ENCODE results near the gene SORL1. TPM values are rescaled to one million over a fixed set of nuclear protein-coding genes. Genes with fewer than 3 reads are reported as not detected.

Gene SORL1
- total RNA-seq, 1 experiment from 2014 or later: 4.5 TPM

DNA sequence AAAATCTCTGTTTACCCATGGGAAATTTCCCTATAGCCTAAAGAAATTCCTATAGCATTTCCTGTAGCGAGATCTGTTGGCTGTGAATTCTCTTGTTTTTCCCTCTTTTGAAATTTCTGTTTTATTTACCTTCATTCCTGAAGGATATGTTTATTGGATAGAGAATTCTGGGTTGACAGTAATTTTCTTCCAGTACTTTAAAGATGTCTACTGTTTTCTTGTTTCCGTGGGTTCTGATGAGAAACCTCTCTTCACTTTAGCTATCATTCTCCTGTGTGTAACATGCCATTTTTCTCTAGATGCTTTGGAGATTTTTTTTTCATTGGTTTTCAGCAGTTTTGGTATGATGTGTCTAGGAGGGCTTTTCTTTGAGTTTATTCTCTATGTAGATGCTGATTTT is 78.1 kb downstream of the SORL1 start:
- DNase-seq (ENCODE audit: extremely low read depth, low read depth): no peak

DNA sequence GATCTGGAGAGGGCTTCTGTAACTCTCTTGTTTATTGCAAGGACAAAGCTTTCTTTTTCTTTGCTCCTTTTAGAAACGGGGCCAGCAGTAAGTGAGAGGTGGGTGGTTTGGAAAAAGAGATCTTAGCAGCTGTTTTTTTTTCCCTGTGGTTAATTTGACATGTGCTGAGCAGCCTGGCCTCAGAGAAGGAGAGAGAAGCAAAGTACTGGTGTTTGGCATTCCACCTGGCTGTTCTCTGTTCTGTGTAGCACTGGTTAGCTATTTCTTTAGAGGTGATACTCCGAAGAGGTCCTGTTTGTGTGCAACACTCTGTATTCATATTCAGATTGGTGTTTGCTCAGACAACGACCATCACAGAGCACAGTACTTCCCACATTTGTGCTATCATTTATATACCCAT is 81.5 kb downstream of the SORL1 start:
- DNase-seq (ENCODE audit: extremely low read depth, low read depth): no peak

DNA sequence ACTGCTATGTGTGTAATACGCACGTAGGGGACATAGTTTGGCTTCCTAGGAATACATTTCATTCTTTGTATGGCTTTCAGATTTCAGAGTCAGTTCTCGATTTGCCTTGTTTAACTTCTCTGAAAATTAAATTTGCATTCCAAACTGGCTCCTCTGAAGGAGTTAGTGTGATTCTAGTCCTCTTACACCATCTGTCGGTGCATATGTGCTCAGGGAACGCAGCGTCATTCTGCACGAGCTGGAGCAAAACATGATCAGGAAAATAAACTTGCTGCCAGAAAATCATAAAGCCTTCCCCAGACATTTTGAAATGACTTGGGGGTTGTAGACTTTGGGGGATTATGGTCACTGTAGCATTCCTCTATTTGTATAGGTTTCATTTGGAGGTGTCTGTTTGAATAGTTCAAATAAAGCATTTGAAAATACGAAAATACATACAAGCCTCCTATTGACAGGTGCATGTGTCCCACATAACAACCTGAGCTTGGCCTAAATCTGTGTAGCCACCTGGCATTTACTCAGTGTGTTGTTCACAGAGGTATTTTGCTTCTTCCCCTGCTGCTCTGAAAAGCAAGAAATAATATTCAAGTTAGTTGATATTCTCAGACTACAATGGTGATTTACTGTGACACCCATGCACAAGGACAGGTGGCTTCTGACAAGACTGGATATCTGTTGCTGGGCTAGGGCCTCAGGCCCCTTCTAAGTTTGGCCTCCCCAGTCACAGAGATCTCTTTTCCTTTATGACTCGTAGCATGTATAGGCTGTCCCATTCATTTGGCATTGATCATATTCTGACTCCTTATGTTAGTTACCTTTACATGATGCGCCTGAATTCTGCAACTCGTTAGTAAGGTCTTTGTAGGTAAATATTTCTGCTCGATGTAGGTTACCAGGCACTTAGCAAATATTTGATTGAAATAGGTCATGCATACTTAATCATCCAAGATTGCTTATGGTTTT is 82.3 kb downstream of the SORL1 start:
- no peak for DNase-seq (ENCODE audit: extremely low read depth, low read depth)

DNA sequence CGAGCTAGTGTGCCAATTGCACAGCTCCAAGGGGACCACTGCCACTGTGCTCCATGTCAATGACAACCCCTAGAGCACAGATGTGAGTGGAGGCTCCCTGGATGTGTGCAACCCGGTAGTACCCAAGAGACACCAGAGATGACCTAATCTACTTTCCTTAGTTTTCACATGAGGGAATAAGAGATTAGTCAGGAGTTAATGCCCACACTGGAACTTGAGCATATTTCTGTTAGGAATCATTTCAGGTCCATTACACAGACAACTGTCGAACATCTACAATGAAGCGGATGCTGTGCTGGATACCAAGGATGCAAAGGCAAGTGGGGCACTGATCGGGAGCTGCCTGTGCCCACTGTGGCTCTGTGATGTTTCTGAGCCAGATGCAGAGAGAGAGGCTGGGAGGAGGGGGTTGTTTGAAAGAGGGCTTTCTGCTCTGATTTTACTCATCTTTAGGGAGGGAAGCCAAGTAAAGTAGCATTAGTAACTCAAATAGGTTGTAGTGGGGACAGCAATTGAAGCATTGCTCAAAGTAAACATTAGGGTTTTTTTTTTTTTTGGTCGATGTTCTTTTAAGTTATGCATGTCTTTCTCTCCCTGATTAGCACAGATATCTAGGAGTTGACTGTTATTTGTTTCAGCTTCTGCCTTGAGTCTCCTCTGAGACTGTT is 83.1 kb downstream of the SORL1 start:
- no peak for DNase-seq (ENCODE audit: extremely low read depth, low read depth)

DNA sequence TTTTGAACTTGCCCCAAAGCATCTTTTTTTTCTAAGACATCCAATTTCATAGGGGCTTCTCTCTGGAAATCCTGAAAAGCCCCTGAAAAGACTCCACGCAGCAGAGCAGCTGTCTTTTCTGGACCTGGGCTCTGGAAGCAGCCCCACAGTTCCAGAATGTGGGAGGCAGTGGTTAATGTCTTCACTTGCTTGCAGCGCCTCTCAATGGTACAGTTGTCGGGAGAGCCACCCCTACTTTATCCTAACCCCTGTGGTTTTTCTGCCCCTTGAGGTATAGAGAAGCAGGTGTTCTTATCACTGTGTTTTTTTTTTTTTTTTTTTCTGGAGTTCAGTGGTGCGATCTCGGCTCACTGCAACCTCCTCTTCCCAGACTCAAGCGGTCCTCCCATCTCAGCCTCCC is 84.0 kb downstream of the SORL1 start:
- no peak for DNase-seq (ENCODE audit: extremely low read depth, low read depth)

DNA sequence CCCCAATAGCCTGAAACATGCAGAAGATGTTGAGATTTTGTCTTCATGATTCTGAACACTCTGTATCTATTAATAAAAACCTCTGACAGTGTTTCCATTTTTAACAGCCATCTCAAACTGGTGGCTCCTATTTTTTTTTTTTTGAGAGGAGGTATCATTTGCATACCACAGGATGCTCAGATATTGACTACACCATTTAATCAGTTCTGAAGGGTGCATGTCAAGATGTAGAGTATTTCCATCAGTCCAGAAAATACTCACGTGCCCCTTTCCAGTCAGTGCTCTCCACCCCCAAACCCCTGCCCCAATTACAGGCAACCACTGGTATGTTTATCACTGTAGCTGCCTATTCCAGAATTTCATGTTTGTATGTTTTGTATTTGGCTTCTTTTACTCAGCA is 85.9 kb downstream of the SORL1 start:
- no peak for DNase-seq (ENCODE audit: extremely low read depth, low read depth)

DNA sequence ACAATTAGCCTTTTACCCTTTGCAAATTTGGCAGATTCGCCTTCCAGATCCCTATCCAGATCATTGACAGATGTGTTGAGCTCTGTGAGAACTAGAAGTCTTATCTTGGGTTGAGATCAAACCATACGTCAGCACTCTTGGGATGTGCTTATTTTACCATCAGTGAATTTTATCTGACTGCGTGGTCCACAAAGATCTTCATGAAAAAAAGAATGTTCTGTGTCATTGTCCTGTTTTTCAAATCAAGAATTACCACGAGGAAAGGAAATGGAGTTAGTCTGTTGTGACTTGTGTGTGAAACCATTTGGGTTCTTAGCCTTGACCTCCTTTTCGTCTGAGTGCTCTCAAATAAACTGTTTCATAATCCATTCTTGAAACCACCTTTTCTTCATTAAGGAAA is 86.9 kb downstream of the SORL1 start:
- DNase-seq (ENCODE audit: extremely low read depth, low read depth): no peak

DNA sequence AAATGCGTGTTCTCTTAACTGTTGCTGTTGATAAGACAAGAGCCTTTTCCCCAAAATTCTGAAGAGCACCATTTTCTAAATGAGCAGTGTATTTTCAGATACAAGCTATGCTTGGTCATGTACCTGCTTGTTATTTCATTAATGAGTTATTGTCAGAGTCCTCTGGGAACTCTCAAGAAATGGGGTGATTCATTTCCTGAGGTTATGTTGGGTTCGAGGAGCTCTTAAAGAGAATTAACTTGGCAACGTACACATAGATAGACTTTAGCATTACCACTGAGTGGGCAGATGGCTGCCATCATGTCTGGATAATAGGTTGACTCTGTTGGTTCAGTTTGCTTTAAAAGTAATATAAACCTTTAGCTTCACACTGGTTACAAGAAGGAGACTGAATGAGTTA is 88.5 kb downstream of the SORL1 start:
- DNase-seq (ENCODE audit: extremely low read depth, low read depth): no peak

DNA sequence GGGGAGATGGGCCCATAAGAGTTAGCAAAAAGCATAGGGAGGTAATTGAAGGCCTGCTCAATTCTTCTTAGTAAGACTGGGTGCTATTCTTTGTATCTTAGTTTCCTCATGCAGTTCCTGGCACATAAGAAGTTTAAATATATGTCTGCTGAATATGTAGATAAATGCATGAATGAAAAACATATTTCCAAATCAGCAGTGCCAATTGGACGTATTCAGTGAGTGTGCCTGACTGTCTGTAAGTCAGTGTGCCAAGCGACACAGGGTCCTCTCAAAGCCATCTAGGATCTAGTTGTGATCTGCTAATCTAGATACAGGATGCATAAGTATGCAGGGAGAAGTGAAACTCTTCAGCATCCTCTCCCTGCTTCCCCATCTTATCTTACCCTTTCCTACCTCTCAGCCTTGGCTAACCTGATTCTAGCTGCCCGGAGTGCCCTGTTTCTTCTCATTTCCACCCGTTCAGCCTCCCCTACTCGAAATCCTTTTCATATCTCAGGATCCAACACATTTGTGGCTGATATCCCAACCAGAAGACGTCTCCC is 91.8 kb downstream of the SORL1 start:
- no peak for DNase-seq (ENCODE audit: extremely low read depth, low read depth)

DNA sequence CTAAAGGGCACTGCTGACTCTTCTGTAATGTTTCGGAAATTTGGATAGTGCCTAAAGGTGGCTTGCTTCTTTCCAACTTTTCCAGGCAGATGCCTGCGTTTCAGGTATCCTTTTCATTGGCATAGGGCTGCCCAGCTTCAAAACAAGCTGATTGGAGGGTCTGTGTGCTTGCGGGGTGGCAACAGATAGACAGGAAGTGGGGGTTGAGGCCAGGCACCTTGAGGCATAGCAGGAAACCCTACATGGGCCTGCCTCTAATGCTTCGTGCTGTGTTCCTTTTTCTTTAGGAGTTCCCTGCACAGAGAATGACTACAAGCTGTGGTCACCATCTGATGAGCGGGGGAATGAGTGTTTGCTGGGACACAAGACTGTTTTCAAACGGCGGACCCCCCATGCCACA is 92.8 kb downstream of the SORL1 start:
- no peak for DNase-seq (ENCODE audit: extremely low read depth, low read depth)

DNA sequence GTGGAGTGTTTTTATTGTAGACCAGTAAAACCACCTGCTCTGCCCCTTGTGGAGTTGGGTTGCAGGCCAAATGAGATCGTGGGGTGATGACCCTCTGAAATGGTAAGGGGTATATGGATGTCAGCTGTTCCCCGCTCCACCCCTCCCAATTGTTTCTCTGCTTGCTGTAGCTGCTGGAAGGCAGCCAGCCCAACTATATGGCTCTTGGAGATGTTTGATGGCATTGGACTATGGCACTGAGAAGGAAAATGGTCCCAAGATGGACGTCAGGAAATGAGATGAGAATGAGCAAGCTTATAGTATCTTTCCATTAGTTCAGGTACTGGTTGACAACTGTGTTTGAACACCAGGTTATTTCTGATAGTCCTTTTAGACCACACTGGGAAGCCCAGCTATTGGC is 95.5 kb downstream of the SORL1 start:
- no peak for DNase-seq (ENCODE audit: extremely low read depth, low read depth)

DNA sequence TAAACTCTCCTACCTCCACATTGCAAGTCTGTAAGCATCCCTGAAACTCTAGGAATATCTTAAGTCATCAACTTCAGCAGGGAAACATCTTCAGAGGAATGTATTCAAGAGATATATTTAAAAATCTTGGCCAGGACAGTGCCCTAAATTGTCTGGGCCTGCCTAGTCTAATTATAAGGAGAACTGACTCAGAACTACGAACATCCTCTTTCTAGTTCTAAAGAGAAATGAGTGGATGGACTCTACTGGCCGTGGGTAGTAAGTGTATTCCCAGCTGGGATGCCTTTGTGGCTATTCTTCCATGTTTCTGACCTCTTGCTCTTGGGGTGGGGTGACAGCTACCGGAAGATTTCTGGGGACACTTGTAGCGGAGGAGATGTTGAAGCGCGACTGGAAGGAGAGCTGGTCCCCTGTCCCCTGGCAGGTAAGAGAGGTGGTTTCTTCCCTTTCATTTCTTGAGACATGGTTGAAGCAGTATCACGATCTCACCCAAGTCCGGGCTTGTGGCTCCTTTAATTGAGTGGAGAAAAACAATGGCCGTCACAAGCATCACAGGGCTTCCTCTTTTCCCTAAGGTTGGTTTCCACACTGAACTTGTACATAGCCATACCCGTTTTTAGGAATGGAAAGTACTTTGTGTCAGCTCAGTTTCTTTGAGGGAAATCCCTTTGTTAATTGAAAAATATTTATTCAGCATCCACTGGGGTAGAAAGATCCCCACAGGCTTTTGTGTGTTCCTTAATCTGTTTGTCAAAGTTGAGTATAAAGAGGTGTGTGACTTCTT is 98.3 kb downstream of the SORL1 start:
- DNase-seq (ENCODE audit: extremely low read depth, low read depth): no peak

DNA sequence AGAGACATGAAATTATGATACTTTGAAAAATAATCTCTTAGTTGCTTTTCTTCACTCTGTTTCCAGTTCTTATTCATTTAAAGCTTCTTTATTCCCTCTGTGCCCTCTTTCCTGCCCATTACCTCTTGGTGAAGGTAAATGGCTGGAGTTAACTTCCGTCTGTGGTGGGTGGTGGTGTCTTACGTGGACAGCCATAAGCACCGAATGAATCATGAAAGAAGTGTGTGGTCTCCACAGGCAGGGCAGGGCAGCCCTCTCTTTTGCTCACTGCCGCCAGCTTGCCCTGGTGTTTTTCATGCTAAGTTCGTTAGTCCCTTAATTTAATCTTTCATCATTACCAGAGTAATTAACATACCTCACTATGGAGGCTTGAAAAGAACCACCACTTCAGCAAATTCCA is 99.3 kb downstream of the SORL1 start:
- DNase-seq (ENCODE audit: extremely low read depth, low read depth): no peak

DNA sequence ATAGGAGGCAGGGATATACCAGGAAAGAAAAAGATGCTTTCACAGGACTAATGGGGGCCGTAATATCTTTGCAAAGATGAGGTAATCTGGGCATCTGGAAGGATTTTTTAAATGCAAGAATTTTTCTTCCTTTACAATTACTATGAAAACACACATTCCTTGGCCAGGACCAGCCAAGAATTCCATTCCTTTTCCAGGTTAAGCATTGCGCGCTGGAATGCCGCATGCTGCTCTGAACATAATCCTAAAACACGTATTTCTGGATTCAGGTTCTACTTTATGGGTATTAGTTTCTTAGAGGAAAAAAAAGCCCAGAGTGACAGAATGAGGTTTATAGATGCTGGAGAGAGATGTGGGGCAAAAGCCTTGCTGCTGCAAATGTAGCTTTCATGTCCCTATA is 100.0 kb downstream of the SORL1 start:
- DNase-seq (ENCODE audit: extremely low read depth, low read depth): no peak

DNA sequence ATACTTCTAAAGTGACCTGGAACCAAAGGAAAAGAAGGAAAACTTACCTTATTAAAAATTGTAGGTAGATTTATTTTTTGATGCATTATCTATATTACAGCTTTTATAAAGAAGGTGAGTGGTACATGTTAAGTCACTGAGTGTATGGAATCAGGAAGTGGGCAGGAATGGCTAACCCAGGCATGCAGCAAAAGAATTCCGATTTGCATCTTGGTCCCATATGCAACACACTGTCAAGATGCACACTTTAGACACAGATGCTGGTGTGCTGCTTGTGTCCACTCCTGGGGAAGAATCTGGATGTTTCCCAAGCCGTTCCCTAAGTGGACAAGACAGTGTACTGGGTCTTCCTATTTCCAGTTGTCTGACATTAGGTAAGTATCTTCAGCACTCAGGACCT is 100.5 kb downstream of the SORL1 start:
- DNase-seq (ENCODE audit: extremely low read depth, low read depth): no peak

DNA sequence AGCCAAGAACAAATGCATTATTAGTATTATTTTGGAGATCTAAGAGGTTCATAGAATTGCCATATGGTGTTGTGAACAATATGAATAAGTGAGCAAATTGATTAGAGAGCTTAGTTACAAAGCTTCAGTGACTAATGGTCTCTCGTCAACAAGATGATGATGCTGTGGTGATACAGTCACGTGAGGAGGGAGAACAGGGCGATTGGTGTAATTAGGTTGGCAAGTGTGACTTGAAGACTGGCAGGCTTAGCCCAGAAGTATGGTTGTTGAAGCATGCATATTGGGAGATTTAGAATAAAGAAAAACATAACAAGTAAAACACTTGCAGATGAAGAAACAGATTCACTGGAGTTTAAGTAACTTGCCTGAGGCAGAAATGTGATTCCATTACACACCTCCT is 101.3 kb downstream of the SORL1 start:
- DNase-seq (ENCODE audit: extremely low read depth, low read depth): no peak

DNA sequence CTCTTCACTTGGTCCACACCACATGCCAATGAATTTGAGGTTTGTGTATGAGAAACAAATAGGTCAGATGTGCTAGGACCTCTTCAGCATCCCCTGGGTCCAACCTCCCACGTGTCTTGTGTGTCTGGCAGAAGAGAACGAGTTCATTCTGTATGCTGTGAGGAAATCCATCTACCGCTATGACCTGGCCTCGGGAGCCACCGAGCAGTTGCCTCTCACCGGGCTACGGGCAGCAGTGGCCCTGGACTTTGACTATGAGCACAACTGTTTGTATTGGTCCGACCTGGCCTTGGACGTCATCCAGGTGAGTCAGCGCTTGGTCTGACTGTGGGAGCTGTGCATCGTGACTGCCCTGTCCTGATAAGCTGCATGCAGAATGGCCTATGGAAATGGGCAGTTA is 101.7 kb downstream of the SORL1 start:
- DNase-seq (ENCODE audit: extremely low read depth, low read depth): no peak

DNA sequence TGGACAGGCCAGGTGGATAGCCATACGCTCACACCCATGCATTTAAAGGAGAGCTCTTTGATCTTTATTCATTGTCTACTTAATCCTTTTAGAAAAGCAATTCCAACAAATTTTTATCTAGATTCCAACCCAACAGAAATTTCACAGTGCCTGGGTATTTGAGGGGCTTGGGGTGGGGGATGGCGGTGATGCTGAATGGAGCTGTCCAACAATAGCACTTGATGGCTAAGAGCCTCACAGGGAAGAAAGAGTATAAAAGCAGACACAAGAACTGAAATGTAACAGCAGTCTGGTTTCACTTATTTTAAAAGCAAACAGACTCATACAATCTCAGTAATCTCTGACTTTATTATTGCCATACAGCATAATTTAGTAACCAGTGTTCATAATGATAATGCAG is 102.4 kb downstream of the SORL1 start:
- no peak for DNase-seq (ENCODE audit: extremely low read depth, low read depth)

DNA sequence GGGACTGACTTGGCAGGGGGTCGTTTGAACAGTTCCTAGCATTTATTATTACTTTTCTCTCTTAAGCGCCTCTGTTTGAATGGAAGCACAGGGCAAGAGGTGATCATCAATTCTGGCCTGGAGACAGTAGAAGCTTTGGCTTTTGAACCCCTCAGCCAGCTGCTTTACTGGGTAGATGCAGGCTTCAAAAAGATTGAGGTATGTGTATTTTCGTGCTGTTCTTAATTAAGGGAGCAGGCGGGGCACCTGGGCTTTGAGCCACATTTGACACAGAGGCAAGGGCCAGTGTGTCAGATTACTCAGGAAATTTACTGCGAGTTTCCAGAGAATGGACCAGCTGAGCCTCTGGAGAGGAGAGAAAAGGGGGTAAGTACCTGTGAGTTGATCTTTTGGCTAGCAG is 103.0 kb downstream of the SORL1 start:
- DNase-seq (ENCODE audit: extremely low read depth, low read depth): no peak

DNA sequence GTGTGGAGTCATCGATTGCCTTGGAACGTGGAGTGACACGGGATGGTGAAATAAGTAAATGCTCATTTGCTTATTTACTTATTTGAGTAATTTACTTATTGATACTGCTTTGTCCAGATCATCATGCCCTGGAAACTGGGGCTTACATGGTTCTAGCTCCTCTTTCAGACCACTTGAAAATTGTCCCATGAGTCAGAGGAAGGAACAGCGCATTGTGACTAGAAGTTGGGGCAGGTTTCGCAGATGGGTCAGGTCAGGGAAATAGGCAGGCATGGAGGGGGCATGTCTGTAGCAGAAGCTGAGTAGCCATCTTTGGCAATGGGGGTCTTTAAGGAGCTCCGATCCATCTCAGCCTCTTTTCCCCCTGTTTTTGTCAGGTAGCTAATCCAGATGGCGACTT is 104.8 kb downstream of the SORL1 start:
- no peak for DNase-seq (ENCODE audit: extremely low read depth, low read depth)

DNA sequence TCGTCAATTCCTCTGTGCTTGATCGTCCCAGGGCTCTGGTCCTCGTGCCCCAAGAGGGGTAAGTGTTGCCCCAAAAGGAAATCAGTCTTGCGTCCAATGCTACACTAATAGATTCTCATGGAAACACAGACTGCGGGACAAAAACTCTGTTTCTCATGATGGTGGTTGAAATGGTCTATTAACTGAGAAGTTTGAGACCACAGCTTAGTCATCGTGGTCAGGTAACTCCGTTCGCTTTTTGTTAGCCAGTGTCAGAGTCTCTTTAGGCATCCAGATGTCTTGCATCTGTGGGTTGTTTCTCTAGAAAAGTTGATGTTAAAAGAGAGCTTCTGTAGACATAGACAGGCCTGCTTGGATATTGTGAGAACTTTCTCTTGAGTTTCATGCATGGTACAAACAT is 105.2 kb downstream of the SORL1 start:
- DNase-seq (ENCODE audit: extremely low read depth, low read depth): no peak
